ENCODE measurements around the gene NBAS. TPM values are rescaled to one million over a fixed set of nuclear protein-coding genes. Genes with fewer than 3 reads are reported as not detected.

NBAS gene
- total and polyA plus RNA-seq, 9 of the 15 experiments (the other 6 are each of a cell fraction or from before 2014, with no cell fraction given) = 15.3 to 94.4 (median 69.9) TPM

- in situ Hi-C loops (cut with MboI) (no loop called here), intact Hi-C loops (cut with micrococcal nuclease) (no loop called here)
- no peak for TF ChIP-seq E2F3 (CRISPR knock-in tag; IDR thresholded peaks at IDR 0.05)
- TF ChIP-seq MECOM (CRISPR knock-in tag; IDR thresholded peaks at IDR 0.05) = no peak
- no peak for TF ChIP-seq TBP (optimal IDR thresholded peaks at IDR 0.05; ENCODE audit: low read depth, low read length)
- no peak for TF ChIP-seq MTF1 (CRISPR knock-in tag; IDR thresholded peaks at IDR 0.05; ENCODE audit: borderline replicate concordance)
- no peak for TF ChIP-seq THAP12 (CRISPR knock-in tag; IDR thresholded peaks at IDR 0.05)
- TF ChIP-seq UBTF (IDR thresholded peaks at IDR 0.05; ENCODE audit: borderline replicate concordance in 1 of 2, low read depth in 2 of 2, low read length in 2 of 2) = no peak
- TF ChIP-seq ATF2 (CRISPR knock-in tag; IDR thresholded peaks at IDR 0.05) = no peak
- no peak for TF ChIP-seq HSF4 (CRISPR knock-in tag; IDR thresholded peaks at IDR 0.05; ENCODE audit: borderline replicate concordance)
- no peak for TF ChIP-seq ZSCAN32 (CRISPR knock-in tag; IDR thresholded peaks at IDR 0.05)
- TF ChIP-seq ZNF436 (CRISPR knock-in tag; IDR thresholded peaks at IDR 0.05) = no peak
- no peak for TF ChIP-seq KDM4B (IDR thresholded peaks at IDR 0.05; ENCODE audit: borderline replicate concordance in 2 of 2, low read depth in 1 of 2)
- TF ChIP-seq ELF2 (CRISPR knock-in tag; IDR thresholded peaks at IDR 0.05) = no peak
- TF ChIP-seq JUNB (CRISPR knock-in tag; conservative IDR thresholded peaks at IDR 0.05) = no peak
- no peak for TF ChIP-seq GATAD2A (IDR thresholded peaks at IDR 0.05)
- no peak for TF ChIP-seq EWSR1 (IDR thresholded peaks at IDR 0.05; ENCODE audit: borderline replicate concordance, low read depth, partially characterized antibody)
- no peak for TF ChIP-seq NCOA4 (IDR thresholded peaks at IDR 0.05; ENCODE audit: partially characterized antibody)
- Histone ChIP-seq H3K27ac (ENCODE audit: extremely low read depth, low read depth, low read length) (no peak overlapping the region), H4K20me1 (replicated peaks; ENCODE audit: control insufficient read depth, insufficient read depth, low read length) (no peaks in the 10 kb centered on the region), H3K79me2 (ENCODE audit: control insufficient read depth, insufficient read depth, low read length) (no peaks in the 10 kb centered on the region), H3K36me3 (ENCODE audit: control insufficient read depth, insufficient read depth, low read length) (peaks cover 81% of the 10 kb centered on the region), H3K9me3 (replicated peaks; ENCODE audit: control insufficient read depth, insufficient read depth, low read depth, low read length) (no peaks in the 10 kb centered on the region), H3K27me3 (ENCODE audit: control insufficient read depth in 2 of 2, insufficient read depth in 2 of 2, low read length in 2 of 2) (no peaks in the 10 kb centered on the region), H2AFZ (ENCODE audit: low read depth, low read length) (no peak overlapping the region), H3K9me1 (ENCODE audit: control insufficient read depth, insufficient read depth, low read length) (no peaks in the 10 kb centered on the region), H3K4me3 (no peak overlapping the region), H3K4me2 (ENCODE audit: insufficient read depth, low read length) (no peak overlapping the region), H3K4me1 (replicated peaks in 1 of 2; ENCODE audit: control insufficient read depth in 2 of 2, insufficient read depth in 2 of 2, low read length in 2 of 2) (no peaks in the 10 kb centered on the region), H3K9ac (ENCODE audit: insufficient read depth in 1 of 2, low read depth in 2 of 2, low read length in 2 of 2) (no peak overlapping the region)
- DNase-seq (ENCODE audit: extremely low read depth in 1 of 4, low spot score in 3 of 4) (no peak), FAIRE-seq (no peak), ATAC-seq (no peak)
- ChIA-PET POLR2A (no interaction called here), CTCF (ENCODE audit: low intra/inter-chr PET ratio) (no interaction called here)
- no TSS peak for BruUV-seq (replicated peaks)
- WGBS (ENCODE audit: insufficient coverage, low coverage, missing lambda C conversion rate) = 95% methylated on average over 5 of the region's 5 CpGs
These were observed 378.9 kb downstream of the NBAS start for GRCh38 chr2:15182275-15182674.

Data from K562 (cell line).